Measurements from ENCODE around the gene GABRR2. TPM values are rescaled to one million over a fixed set of nuclear protein-coding genes. Genes with fewer than 3 reads are reported as not detected.

GABRR2 gene
- total RNA-seq, 1 experiment from 2014 or later: 0.78 TPM

GRCh38 chr6:89258912-89259311 lies 56.2 kb downstream of the GABRR2 start:
- DNase-seq: no peak
- intact Hi-C loops (cut with micrococcal nuclease; ENCODE audit: unreplicated experiment): no loop called here
- Mint-ChIP-seq H3K27ac (ENCODE audit: unreplicated experiment) (no peak overlapping the region), H3K36me3 (ENCODE audit: insufficient read depth, unreplicated experiment) (no peaks in the 10 kb centered on the region), H3K9me3 (ENCODE audit: low read depth, unreplicated experiment) (no peaks in the 10 kb centered on the region), H3K4me3 (ENCODE audit: low read depth, unreplicated experiment) (no peak overlapping the region), H3K27me3 (ENCODE audit: unreplicated experiment) (no peaks in the 10 kb centered on the region), H3K4me1 (ENCODE audit: low read depth, unreplicated experiment) (peaks cover 8% of the 10 kb centered on the region)
- no peak for TF ChIP-seq CTCF (IDR thresholded peaks at IDR 0.05; ENCODE audit: unreplicated experiment)
- BruUV-seq (replicated peaks): no TSS peak
- CTCF ChIA-PET: no interaction called here

- CTCF ChIA-PET: interaction anchor here (1.1 kb wide), 1 partner anchor 11 kb away, joined by 3 read pairs; no protein-coding TSS in a partner anchor
- no peak overlapping the region for H3K4me3 Mint-ChIP-seq (ENCODE audit: low read depth, unreplicated experiment)
Observed at GRCh38 chr6:89257781-89258180, 57.3 kb downstream of the GABRR2 start.

GRCh38 chr6:89257346-89257745 lies 57.8 kb downstream of the GABRR2 start:
- no peak for TF ChIP-seq CTCF (IDR thresholded peaks at IDR 0.05; ENCODE audit: unreplicated experiment)
- no TSS peak for BruUV-seq (replicated peaks)
- Mint-ChIP-seq H3K27me3 (ENCODE audit: unreplicated experiment) (no peaks in the 10 kb centered on the region), H3K36me3 (ENCODE audit: insufficient read depth, unreplicated experiment) (no peaks in the 10 kb centered on the region), H3K4me1 (ENCODE audit: low read depth, unreplicated experiment) (peaks cover 8% of the 10 kb centered on the region), H3K9me3 (ENCODE audit: low read depth, unreplicated experiment) (no peaks in the 10 kb centered on the region), H3K27ac (ENCODE audit: unreplicated experiment) (no peak overlapping the region), H3K4me3 (ENCODE audit: low read depth, unreplicated experiment) (no peak overlapping the region)
- CTCF ChIA-PET: interaction anchor here (1.1 kb wide), 1 partner anchor 11 kb away, joined by 3 read pairs; no protein-coding TSS in a partner anchor
- intact Hi-C loops (cut with micrococcal nuclease; ENCODE audit: unreplicated experiment): no loop called here
- DNase-seq: no peak

More at GRCh38 chr6:89257781-89258180, 57.3 kb downstream of the GABRR2 start:
- no peak overlapping the region for H3K27ac Mint-ChIP-seq (ENCODE audit: unreplicated experiment)
- DNase-seq: no peak
- no peaks in the 10 kb centered on the region for H3K27me3 Mint-ChIP-seq (ENCODE audit: unreplicated experiment)
- H3K36me3 Mint-ChIP-seq (ENCODE audit: insufficient read depth, unreplicated experiment): no peaks in the 10 kb centered on the region
- no TSS peak for BruUV-seq (replicated peaks)
- no peak for TF ChIP-seq CTCF (IDR thresholded peaks at IDR 0.05; ENCODE audit: unreplicated experiment)
- intact Hi-C loops (cut with micrococcal nuclease; ENCODE audit: unreplicated experiment): no loop called here
- no peaks in the 10 kb centered on the region for H3K9me3 Mint-ChIP-seq (ENCODE audit: low read depth, unreplicated experiment)
- H3K4me1 Mint-ChIP-seq (ENCODE audit: low read depth, unreplicated experiment): peaks cover 8% of the 10 kb centered on the region

GRCh38 chr6:89255417-89255816 lies 59.7 kb downstream of the GABRR2 start:
- no peaks in the 10 kb centered on the region for H3K9me3 Mint-ChIP-seq (ENCODE audit: low read depth, unreplicated experiment)
- BruUV-seq (replicated peaks): no TSS peak
- no peak overlapping the region for H3K27ac Mint-ChIP-seq (ENCODE audit: unreplicated experiment)
- no peaks in the 10 kb centered on the region for H3K27me3 Mint-ChIP-seq (ENCODE audit: unreplicated experiment)
- CTCF ChIA-PET: no interaction called here
- DNase-seq: no peak
- H3K36me3 Mint-ChIP-seq (ENCODE audit: insufficient read depth, unreplicated experiment): no peaks in the 10 kb centered on the region
- no peak for TF ChIP-seq CTCF (IDR thresholded peaks at IDR 0.05; ENCODE audit: unreplicated experiment)
- H3K4me3 Mint-ChIP-seq (ENCODE audit: low read depth, unreplicated experiment): no peak overlapping the region
- H3K4me1 Mint-ChIP-seq (ENCODE audit: low read depth, unreplicated experiment): peaks cover 8% of the 10 kb centered on the region
- intact Hi-C loops (cut with micrococcal nuclease; ENCODE audit: unreplicated experiment): no loop called here

All from Calu3 (cell line).